Muscle layer of colon (tissue), 2 donors: ENCODE results near the gene ATG2A.

Experiments used
- H3K27ac ChIP-seq: one replicate; pipeline ENCODE4 v1.7.0; 2013; ENCODE audit warnings: low read depth, mild to moderate bottlenecking, low read length, moderate library complexity
- H3K27me3 ChIP-seq, 2 donors: one replicate each; pipeline ENCODE4 v1.7.0; 2013; ENCODE audit warnings: low read length in 2 of 2, mild to moderate bottlenecking in 2 of 2; ENCODE audit not compliant: insufficient read depth in 2 of 2, control insufficient read depth in 1 of 2
- H3K36me3 ChIP-seq: one replicate; pipeline ENCODE4 v1.7.0; 2013; ENCODE audit warnings: mild to moderate bottlenecking, low read length; ENCODE audit not compliant: insufficient read depth
- H3K4me1 ChIP-seq: one replicate; pipeline ENCODE4 v1.7.0; 2013; ENCODE audit warnings: mild to moderate bottlenecking, low read length; ENCODE audit not compliant: insufficient read depth
- H3K4me3 ChIP-seq, 2 donors: one replicate each; pipeline ENCODE4 v1.7.0; 2013; ENCODE audit warnings: low read length in 2 of 2, low read depth in 1 of 2, mild to moderate bottlenecking in 1 of 2, moderate library complexity in 1 of 2
- H3K9ac ChIP-seq: one replicate; pipeline ENCODE4 v1.7.0; 2013; ENCODE audit warnings: low read length
- H3K9me3 ChIP-seq: one replicate; pipeline ENCODE4 v1.7.0; 2013; ENCODE audit warnings: mild to moderate bottlenecking, low read length
- donor health status: abdominal sarcoma.
- donor health status: Adenocarcinoma of cecum.

Gene ATG2A

DNA sequence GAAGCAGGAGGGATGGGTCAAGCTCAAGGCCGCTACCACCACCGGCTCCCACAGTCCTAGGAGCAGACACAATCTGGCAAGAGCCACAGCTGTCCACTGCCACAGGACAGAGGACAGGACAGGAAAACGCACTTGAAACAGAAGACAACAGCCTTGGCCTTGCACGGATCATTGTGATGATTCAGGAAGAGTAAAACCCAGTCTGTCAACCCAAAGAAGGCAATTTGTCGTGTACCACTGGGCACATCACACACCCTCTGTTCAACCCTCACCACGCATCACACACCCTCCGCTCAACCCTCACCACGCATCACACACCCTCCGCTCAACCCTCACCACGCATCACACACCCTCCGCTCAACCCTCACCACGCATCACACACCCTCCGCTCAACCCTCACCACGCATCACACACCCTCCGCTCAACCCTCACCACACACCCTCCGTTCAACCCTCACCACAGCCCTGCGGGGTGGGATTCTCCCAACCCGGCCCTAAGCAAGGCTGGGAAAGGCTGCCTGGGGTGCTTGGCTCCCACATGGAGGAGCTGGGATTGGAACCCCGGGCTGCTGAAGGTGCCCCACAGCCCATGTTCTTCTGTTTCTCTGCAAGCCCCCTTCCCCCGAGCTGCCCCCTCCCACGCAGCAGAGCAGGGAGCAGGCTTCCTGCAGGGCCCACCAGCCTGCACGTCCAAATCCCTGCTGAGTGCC lies 61.3 kb downstream of the ATG2A start:
- H3K9ac ChIP-seq: peak overlapping the region; percentile 7
- H3K4me1 ChIP-seq: peaks cover 52% of the 10 kb centered on the region
- no peak overlapping the region for H3K4me3 ChIP-seq
- H3K9me3 ChIP-seq: no peaks in the 10 kb centered on the region
- H3K27ac ChIP-seq: peak overlapping the region; percentile 64
- H3K27me3 ChIP-seq: no peaks in the 10 kb centered on the region
- H3K36me3 ChIP-seq: peaks cover 44% of the 10 kb centered on the region

- Histone ChIP-seq H3K9ac (no peak overlapping the region), H3K4me3 (no peak overlapping the region), H3K36me3 (peaks cover 43% of the 10 kb centered on the region), H3K27ac (peak overlapping the region; percentile 64), H3K27me3 (no peaks in the 10 kb centered on the region), H3K4me1 (peaks cover 58% of the 10 kb centered on the region), H3K9me3 (no peaks in the 10 kb centered on the region)
These were observed 62.2 kb downstream of the ATG2A start for GRCh38 chr11:64854534-64855502.

DNA sequence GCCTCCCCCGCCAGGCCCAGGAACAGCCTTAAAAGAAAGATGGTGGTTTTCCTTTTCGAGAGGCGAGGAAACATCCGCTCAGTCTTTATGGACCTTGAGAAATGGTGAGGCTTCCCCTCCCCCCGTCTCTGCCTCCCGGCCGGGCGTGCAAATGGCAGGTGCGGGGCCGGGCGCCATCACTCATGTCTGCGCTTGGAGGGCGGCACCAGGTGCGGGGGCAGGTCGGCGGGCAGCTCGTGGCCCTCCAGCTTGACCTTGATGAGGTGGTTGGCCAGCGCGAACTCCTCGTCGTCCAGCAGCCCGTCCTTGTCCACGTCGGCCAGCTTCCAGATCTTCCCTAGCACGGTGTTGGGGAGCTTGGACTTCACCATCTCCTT lies 62.9 kb downstream of the ATG2A start:
- no peak overlapping the region for H3K9ac ChIP-seq
- no peaks in the 10 kb centered on the region for H3K27me3 ChIP-seq
- H3K4me1 ChIP-seq: peaks cover 60% of the 10 kb centered on the region
- peaks cover 36% of the 10 kb centered on the region for H3K36me3 ChIP-seq
- H3K27ac ChIP-seq: peak overlapping the region; percentile 64
- H3K9me3 ChIP-seq: no peaks in the 10 kb centered on the region
- no peak overlapping the region for H3K4me3 ChIP-seq

- H3K27me3 ChIP-seq: no peaks in the 10 kb centered on the region
- H3K36me3 ChIP-seq: peaks cover 32% of the 10 kb centered on the region
- H3K9ac ChIP-seq: no peak overlapping the region
- no peak overlapping the region for H3K4me3 ChIP-seq
- H3K27ac ChIP-seq: peak overlapping the region; percentile 38
- peaks cover 56% of the 10 kb centered on the region for H3K4me1 ChIP-seq
- no peaks in the 10 kb centered on the region for H3K9me3 ChIP-seq
These were observed 63.3 kb downstream of the ATG2A start for GRCh38 chr11:64853709-64854108.

- H3K9ac ChIP-seq: no peak overlapping the region
- no peaks in the 10 kb centered on the region for H3K27me3 ChIP-seq
- H3K4me3 ChIP-seq: no peak overlapping the region
- H3K9me3 ChIP-seq: no peaks in the 10 kb centered on the region
- H3K27ac ChIP-seq: peak overlapping the region; percentile 14
- H3K36me3 ChIP-seq: peaks cover 26% of the 10 kb centered on the region
- peaks cover 59% of the 10 kb centered on the region for H3K4me1 ChIP-seq
These were observed 64.1 kb downstream of the ATG2A start for GRCh38 chr11:64852804-64853509.

GRCh38 chr11:64851831-64852351 lies 65.1 kb downstream of the ATG2A start:
- peaks cover 26% of the 10 kb centered on the region for H3K36me3 ChIP-seq
- no peaks in the 10 kb centered on the region for H3K27me3 ChIP-seq
- peak overlapping the region; percentile 66 for H3K27ac ChIP-seq
- H3K9me3 ChIP-seq: no peaks in the 10 kb centered on the region
- H3K4me3 ChIP-seq: no peak overlapping the region
- peaks cover 59% of the 10 kb centered on the region for H3K4me1 ChIP-seq
- peak overlapping the region; percentile 9 for H3K9ac ChIP-seq

GRCh38 chr11:64850979-64851567 lies 65.9 kb downstream of the ATG2A start:
- Histone ChIP-seq H3K36me3 (peaks cover 22% of the 10 kb centered on the region), H3K4me1 (peaks cover 51% of the 10 kb centered on the region), H3K4me3 (no peak overlapping the region), H3K9ac (peak overlapping the region; percentile 9), H3K27me3 (no peaks in the 10 kb centered on the region), H3K9me3 (no peaks in the 10 kb centered on the region), H3K27ac (peak overlapping the region; percentile 66)

- H3K9ac ChIP-seq: no peak overlapping the region
- no peaks in the 10 kb centered on the region for H3K9me3 ChIP-seq
- H3K27me3 ChIP-seq: peaks cover 0 to 1% of the 10 kb centered on the region in 2 donors
- peaks cover 22% of the 10 kb centered on the region for H3K36me3 ChIP-seq
- peak overlapping the region; percentile 42 for H3K27ac ChIP-seq
- no peak overlapping the region for H3K4me3 ChIP-seq
- peaks cover 38% of the 10 kb centered on the region for H3K4me1 ChIP-seq
These were observed 67.2 kb downstream of the ATG2A start for GRCh38 chr11:64849598-64850356.

DNA sequence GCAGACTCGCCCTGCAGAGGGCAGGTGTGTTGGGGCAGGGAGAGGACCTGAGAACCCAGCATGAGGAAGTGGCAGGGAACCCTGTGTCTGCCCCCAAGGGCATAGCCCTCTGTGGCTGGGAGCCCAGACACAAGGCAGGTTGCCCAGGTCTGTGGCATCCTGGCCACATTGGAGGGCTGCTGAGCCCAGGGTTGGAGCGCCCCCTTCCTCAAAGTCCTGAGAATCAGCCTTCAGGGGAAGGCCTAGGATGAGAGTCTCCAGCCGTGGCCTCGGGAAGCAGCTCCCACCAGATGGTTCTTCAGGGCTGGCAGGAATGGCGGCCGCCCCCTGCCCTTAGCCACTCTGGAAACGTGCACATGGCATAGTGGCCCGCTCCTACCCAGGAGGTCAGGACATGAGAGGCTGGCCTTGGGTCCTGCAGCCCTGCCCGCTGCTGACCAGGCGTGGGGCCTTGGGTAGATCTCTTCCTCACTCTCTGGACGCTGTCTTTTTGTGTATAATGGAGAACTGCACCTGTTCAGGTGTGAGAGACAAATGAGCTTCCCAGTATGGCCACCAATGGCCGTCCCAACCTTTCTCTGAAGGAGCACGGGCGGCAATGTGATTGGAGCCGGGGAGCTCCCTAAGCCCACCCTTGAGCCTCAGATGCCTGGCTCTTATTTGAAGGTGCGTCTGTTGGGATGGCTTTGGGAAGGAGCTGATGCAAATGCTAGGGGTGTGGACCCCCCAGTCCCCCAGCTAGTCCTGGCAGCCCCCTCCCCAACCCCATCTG lies 68.0 kb downstream of the ATG2A start:
- H3K4me1 ChIP-seq: peaks cover 33% of the 10 kb centered on the region
- H3K36me3 ChIP-seq: peaks cover 16% of the 10 kb centered on the region
- no peak overlapping the region for H3K4me3 ChIP-seq
- H3K9me3 ChIP-seq: no peaks in the 10 kb centered on the region
- peak overlapping the region; percentile 42 for H3K27ac ChIP-seq
- H3K9ac ChIP-seq: no peak overlapping the region
- peaks cover 0 to 4% of the 10 kb centered on the region in 2 donors for H3K27me3 ChIP-seq
